Prostate gland (tissue), 2 donors: ENCODE data around the gene TACC2. TPM values are rescaled to one million over a fixed set of nuclear protein-coding genes. Genes with fewer than 3 reads are reported as not detected.

Source experiments
- DNase-seq: peaks from one replicate; pipeline ENCODE4 v3.0.0-alpha.2; 2019; ENCODE audit warnings: low spot score
- H3K27ac ChIP-seq, 2 donors: fragments of 200-600 bp; sonication (generic); 2 replicates each; pipeline ENCODE4 v1.5.1; 2017 to 2019
- H3K27me3 ChIP-seq: fragments of 200-600 bp; sonication (generic); replicated peaks from 2 replicates; pipeline ENCODE4 v1.5.1; 2019; ENCODE audit not compliant: insufficient read depth
- H3K36me3 ChIP-seq, 2 donors: fragments of 200-600 bp; sonication (generic); 1 replicate in 1 of 2; 2 replicates in 1 of 2; pipeline versions ENCODE4 v1.5.1 to v1.8.1; 2017 to 2019
- H3K4me1 ChIP-seq: fragments of 200-600 bp; sonication (generic); replicated peaks from 2 replicates; pipeline ENCODE4 v1.5.1; 2019
- H3K4me3 ChIP-seq, 2 donors: fragments of 200-600 bp; sonication (generic); 2 replicates each; pipeline ENCODE4 v1.5.1; 2017 to 2019
- H3K9me3 ChIP-seq: fragments of 200-600 bp; sonication (generic); 2 replicates; pipeline ENCODE4 v1.5.1; 2017
- CTCF ChIP-seq, 4 experiments: fragments of 200-600 bp in 2 of 4; fragments of 450-650 bp in 2 of 4; sonication (generic) in 2 of 4; IDR thresholded peaks; 1 replicate in 3 of 4; 2 replicates in 1 of 4; pipeline ENCODE4 v1.5.1; 2016 to 2019; ENCODE audit warnings: antibody characterized with exemption in 4 of 4, mild to moderate bottlenecking in 2 of 4, moderate library complexity in 2 of 4
- POLR2A ChIP-seq: fragments of 450-650 bp; IDR thresholded peaks from one replicate; pipeline ENCODE4 v1.6.1; 2016; ENCODE audit warnings: antibody characterized with exemption, mild to moderate bottlenecking
- POLR2AphosphoS5 ChIP-seq: sonication (generic); formaldehyde crosslinking; IDR thresholded peaks from one replicate; pipeline ENCODE4 v1.6.1; 2017; ENCODE audit warnings: antibody characterized with exemption
- WGBS: methylation state at CpG from one replicate; pipeline ENCODE4 v1.1.5; 2018; 5-methylcytosine and 5-hydroxymethylcytosine counted together
- intact Hi-C: fragments of 100-400 bp; cut with DNase I; formaldehyde crosslinking; loops from one replicate; pipeline ENCODE4 v1.14.2; 2022
- small RNA-seq, 2 donors: library from RNA; depleted of rRNA; stranded (forward); fragments of <200 nt; gene quantifications; one replicate each; pipeline ENCODE3, GENCODE V24; 2016
- total RNA-seq, 2 donors: library from RNA; depleted of rRNA; stranded (reverse); fragments of >200 nt; gene quantifications; one replicate each; pipeline ENCODE4 v1.1.0, GENCODE V29; 2016

TACC2 gene
- total RNA-seq, 2 donors from 2014 or later: 101 to 140 TPM

- no peak for TF ChIP-seq CTCF (IDR thresholded peaks at IDR 0.05)
- no peak for TF ChIP-seq POLR2A
- no peak for TF ChIP-seq POLR2AphosphoS5
- Histone ChIP-seq H3K9me3 (no peaks in the 10 kb centered on the region), H3K36me3 (no peaks in the 10 kb centered on the region), H3K4me3 (no peak overlapping the region), H3K27me3 (no peaks in the 10 kb centered on the region), H3K27ac (no peak overlapping the region), H3K4me1 (no peaks in the 10 kb centered on the region)
- DNase-seq: no peak
- intact Hi-C loops: no loop called here
- 84% methylated on average over 7 of the region's 7 CpGs for WGBS
These were observed 312.8 kb downstream of the TACC2 start for GRCh38 chr10:122301811-122302115.

- DNase-seq: no peak
- no peaks in the 10 kb centered on the region for H3K27me3 ChIP-seq
- no peaks in the 10 kb centered on the region for H3K4me1 ChIP-seq
- H3K27ac ChIP-seq: no peak overlapping the region
- no peak overlapping the region for H3K4me3 ChIP-seq
- whole genome bisulfite sequencing: 93% methylated on average over 4 of the region's 4 CpGs
- no peaks in the 10 kb centered on the region for H3K9me3 ChIP-seq
- no peaks in the 10 kb centered on the region for H3K36me3 ChIP-seq
- intact Hi-C loops: no loop called here
- TF ChIP-seq CTCF (IDR thresholded peaks at IDR 0.05): no peak
- no peak for TF ChIP-seq POLR2AphosphoS5
- no peak for TF ChIP-seq POLR2A
These were observed 313.4 kb downstream of the TACC2 start for GRCh38 chr10:122302315-122302714.

- TF ChIP-seq POLR2AphosphoS5 (no peak), POLR2A (no peak), CTCF (IDR thresholded peaks at IDR 0.05) (no peak)
- no peak overlapping the region for H3K27ac ChIP-seq
- WGBS: 66% methylated on average over 9 of the region's 9 CpGs
- H3K36me3 ChIP-seq: no peaks in the 10 kb centered on the region
- no peaks in the 10 kb centered on the region for H3K4me1 ChIP-seq
- DNase-seq: no peak
- H3K9me3 ChIP-seq: no peaks in the 10 kb centered on the region
- intact Hi-C loops: no loop called here
- no peak overlapping the region for H3K4me3 ChIP-seq
- no peaks in the 10 kb centered on the region for H3K27me3 ChIP-seq
These were observed 314.5 kb downstream of the TACC2 start for GRCh38 chr10:122303271-122304053.

Small RNAs within 50 kb of the gene (small RNA-seq; reads per million reads assigned to genes)
- gene RF02219: 0 reads per million in 2 donors

Other genes starting within 250 kb of the TACC2 start
- gene ATE1, start 61.1 kb upstream of the TACC2 start, total RNA-seq: 10 to 100 TPM; 29.9 to 36.2 TPM
- gene NSMCE4A, start 13.9 kb upstream of the TACC2 start, total RNA-seq: 100 to 1,000 TPM in 1 of 2 donors, 10 to 100 TPM in 1; 90.1 to 105 TPM